ENCODE measurements around the gene CEP104. TPM values are rescaled to one million over a fixed set of nuclear protein-coding genes. Genes with fewer than 3 reads are reported as not detected.
A peak's percentile ranks its signal among the peaks of the same experiment; 100 is the strongest.

Gene CEP104
- total and polyA plus RNA-seq, 2 experiments from 2014 or later, result 21.4 to 26.3 TPM

GRCh38 chr1:3900150-3900968 lies 43.3 kb upstream of the CEP104 start, which contains the start of gene C1orf174:
TSS of gene C1orf174 (minus strand) at chr1:3900272. CDS start at chr1:3900186, 86 bp downstream.
- Histone ChIP-seq H3K4me1 (ENCODE audit: low read depth) (peaks cover 8% of the 10 kb centered on the region), H3K9me3 (ENCODE audit: low read depth) (no peaks in the 10 kb centered on the region), H3K27me3 (no peaks in the 10 kb centered on the region), H3K36me3 (no peaks in the 10 kb centered on the region), H3K27ac (peak within 1 kb of the TSS; percentile 99), H3K4me3 (peak within 1 kb of the TSS; percentile 75)
- peak; percentile 99 for DNase-seq (ENCODE audit: low read depth in 1 of 2, low spot score in 1 of 2)
- TF ChIP-seq, protein P1, sequence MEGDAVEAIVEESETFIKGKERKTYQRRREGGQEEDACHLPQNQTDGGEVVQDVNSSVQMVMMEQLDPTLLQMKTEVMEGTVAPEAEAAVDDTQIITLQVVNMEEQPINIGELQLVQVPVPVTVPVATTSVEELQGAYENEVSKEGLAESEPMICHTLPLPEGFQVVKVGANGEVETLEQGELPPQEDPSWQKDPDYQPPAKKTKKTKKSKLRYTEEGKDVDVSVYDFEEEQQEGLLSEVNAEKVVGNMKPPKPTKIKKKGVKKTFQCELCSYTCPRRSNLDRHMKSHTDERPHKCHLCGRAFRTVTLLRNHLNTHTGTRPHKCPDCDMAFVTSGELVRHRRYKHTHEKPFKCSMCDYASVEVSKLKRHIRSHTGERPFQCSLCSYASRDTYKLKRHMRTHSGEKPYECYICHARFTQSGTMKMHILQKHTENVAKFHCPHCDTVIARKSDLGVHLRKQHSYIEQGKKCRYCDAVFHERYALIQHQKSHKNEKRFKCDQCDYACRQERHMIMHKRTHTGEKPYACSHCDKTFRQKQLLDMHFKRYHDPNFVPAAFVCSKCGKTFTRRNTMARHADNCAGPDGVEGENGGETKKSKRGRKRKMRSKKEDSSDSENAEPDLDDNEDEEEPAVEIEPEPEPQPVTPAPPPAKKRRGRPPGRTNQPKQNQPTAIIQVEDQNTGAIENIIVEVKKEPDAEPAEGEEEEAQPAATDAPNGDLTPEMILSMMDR (IDR thresholded peaks at IDR 0.05; ENCODE audit: low read depth, low read length), result no peak

- Histone ChIP-seq H3K4me1 (ENCODE audit: low read depth) (peaks cover 8% of the 10 kb centered on the region), H3K4me3 (peak overlapping the region; percentile 75), H3K36me3 (no peaks in the 10 kb centered on the region), H3K27ac (peak overlapping the region; percentile 99), H3K9me3 (ENCODE audit: low read depth) (no peaks in the 10 kb centered on the region), H3K27me3 (no peaks in the 10 kb centered on the region)
- DNase-seq (ENCODE audit: low read depth in 1 of 2, low spot score in 1 of 2), result no peak
- TF ChIP-seq, protein P1 (IDR thresholded peaks at IDR 0.05; ENCODE audit: low read depth, low read length), result no peak
These were observed 42.7 kb upstream of the CEP104 start for GRCh38 chr1:3899754-3900149.

DNA sequence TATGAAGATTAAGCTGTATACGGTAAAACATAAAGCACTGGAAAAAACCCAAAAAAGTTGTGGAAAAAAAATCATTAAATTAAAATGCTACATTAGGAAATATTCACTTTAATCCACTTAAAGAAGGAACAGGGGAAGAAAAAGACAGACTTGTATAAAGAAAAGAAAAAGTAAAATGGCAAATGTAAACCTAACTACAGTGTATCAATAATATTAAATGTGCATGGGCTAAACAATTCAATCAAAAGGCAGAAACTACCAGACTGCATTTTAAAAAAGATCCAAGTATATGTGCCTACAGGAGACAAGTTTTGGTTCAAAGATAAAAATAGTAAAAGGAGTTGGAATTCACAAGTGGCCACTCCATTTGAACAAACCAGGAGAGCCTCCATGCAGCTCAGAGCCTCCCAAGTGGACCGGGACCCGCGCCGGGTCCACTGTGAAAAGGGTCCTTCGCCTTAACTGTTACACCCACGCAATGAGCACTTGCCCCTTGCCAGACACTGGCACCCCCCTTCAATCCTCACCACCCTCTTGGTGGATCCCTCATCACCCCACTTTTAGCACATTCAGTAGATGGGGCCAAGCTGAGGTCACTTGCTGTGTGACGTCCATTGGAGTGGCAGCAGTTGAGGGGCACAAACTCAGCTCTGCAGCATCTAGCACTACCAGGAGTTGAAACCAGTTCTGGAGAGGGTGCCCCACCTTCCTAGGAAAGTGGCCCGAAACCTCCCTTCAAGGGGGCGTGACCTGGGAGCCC lies 42.2 kb upstream of the CEP104 start:
- DNase-seq (ENCODE audit: low read depth in 1 of 2, low spot score in 1 of 2), result peak; percentile 7 to 40
- Histone ChIP-seq H3K36me3 (no peaks in the 10 kb centered on the region), H3K4me1 (ENCODE audit: low read depth) (peaks cover 8% of the 10 kb centered on the region), H3K9me3 (ENCODE audit: low read depth) (no peaks in the 10 kb centered on the region), H3K4me3 (peak overlapping the region; percentile 75), H3K27me3 (no peaks in the 10 kb centered on the region), H3K27ac (peak overlapping the region; percentile 99)
- TF ChIP-seq, protein P1 (IDR thresholded peaks at IDR 0.05; ENCODE audit: low read depth, low read length), result no peak

DNA sequence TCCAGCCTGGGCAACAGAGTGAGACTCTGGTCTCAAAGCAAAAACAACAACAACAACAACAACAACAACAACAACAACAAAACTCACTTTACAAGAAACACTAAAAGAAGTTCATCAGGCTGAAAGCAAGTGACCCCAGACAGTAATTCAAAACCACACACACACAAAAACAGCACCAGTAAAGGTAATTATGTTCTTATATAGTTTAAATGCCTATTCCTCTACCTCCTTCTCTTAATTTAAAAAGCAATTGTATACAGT lies 41.4 kb upstream of the CEP104 start:
- H3K4me3 ChIP-seq, result no peak overlapping the region
- peaks cover 8% of the 10 kb centered on the region for H3K4me1 ChIP-seq (ENCODE audit: low read depth)
- TF ChIP-seq, protein P1 (IDR thresholded peaks at IDR 0.05; ENCODE audit: low read depth, low read length), result no peak
- no peak for DNase-seq (ENCODE audit: low read depth in 1 of 2, low spot score in 1 of 2)
- no peaks in the 10 kb centered on the region for H3K9me3 ChIP-seq (ENCODE audit: low read depth)
- no peaks in the 10 kb centered on the region for H3K27me3 ChIP-seq
- H3K36me3 ChIP-seq, result peaks cover under 1% of the 10 kb centered on the region
- H3K27ac ChIP-seq, result no peak overlapping the region

- Histone ChIP-seq H3K27me3 (no peaks in the 10 kb centered on the region), H3K27ac (peak overlapping the region; percentile 66), H3K4me3 (no peak overlapping the region), H3K4me1 (ENCODE audit: low read depth) (peaks cover 8% of the 10 kb centered on the region), H3K36me3 (peaks cover 7% of the 10 kb centered on the region), H3K9me3 (ENCODE audit: low read depth) (no peaks in the 10 kb centered on the region)
- TF ChIP-seq, protein P1 (IDR thresholded peaks at IDR 0.05; ENCODE audit: low read depth, low read length), result no peak
- no peak for DNase-seq (ENCODE audit: low read depth in 1 of 2, low spot score in 1 of 2)
These were observed 39.5 kb upstream of the CEP104 start for GRCh38 chr1:3896396-3897000.
